Skin epidermis (tissue), 12 donors: ENCODE data around the gene UBLCP1.
"Not testable (repeated sequence)": the region's sequence is repeated elsewhere in the genome, so short reads cannot be mapped to it uniquely, and the experiment has no call there.

Source experiments
- H3K27ac ChIP-seq, 21 experiments: fragments of 200-600 bp; sonication (generic) in 11 of 21; one replicate each; pipeline ENCODE4 v1.5.0; 2020; ENCODE audit warnings: mild to moderate bottlenecking in 3 of 21, inconsistent platforms in 2 of 21, moderate library complexity in 2 of 21
- H3K4me3 ChIP-seq, 7 experiments: fragments of 200-600 bp; sonication (generic) in 2 of 7; one replicate each; pipeline ENCODE4 v1.5.0; 2020; ENCODE audit warnings: inconsistent platforms in 2 of 7, mild to moderate bottlenecking in 2 of 7, moderate library complexity in 1 of 7

The UBLCP1 gene

GRCh38 chr5:159244163-159244562, 18.9 kb upstream of the UBLCP1 start:
- Histone ChIP-seq H3K27ac (no peak overlapping the region), H3K4me3 (no peak overlapping the region)

GRCh38 chr5:159244890-159245289, 18.2 kb upstream of the UBLCP1 start:
- no peak overlapping the region for H3K27ac ChIP-seq

GRCh38 chr5:159249158-159249557, 13.9 kb upstream of the UBLCP1 start:
- Histone ChIP-seq H3K4me3 (no peak overlapping the region), H3K27ac (no peak overlapping the region)

More at GRCh38 chr5:159244890-159245289, 18.2 kb upstream of the UBLCP1 start:
- H3K4me3 ChIP-seq, result no peak overlapping the region

GRCh38 chr5:159252195-159252594, 10.9 kb upstream of the UBLCP1 start:
- H3K27ac ChIP-seq, result no peak overlapping the region
- H3K4me3 ChIP-seq, result no peak overlapping the region

- no peak overlapping the region for H3K4me3 ChIP-seq
- no peak overlapping the region for H3K27ac ChIP-seq
Observed at GRCh38 chr5:159257007-159257406, 6.1 kb upstream of the UBLCP1 start.

GRCh38 chr5:159257629-159258283, 5.3 kb upstream of the UBLCP1 start:
- H3K27ac ChIP-seq, result no peak overlapping the region
- H3K4me3 ChIP-seq, result no peak overlapping the region

- Histone ChIP-seq H3K27ac (no peak overlapping the region), H3K4me3 (no peak overlapping the region)
Observed at GRCh38 chr5:159258361-159258760, 4.7 kb upstream of the UBLCP1 start.

GRCh38 chr5:159260212-159260611, 2.9 kb upstream of the UBLCP1 start:
- not testable (repeated sequence) for H3K27ac ChIP-seq, H3K4me3 ChIP-seq

- Histone ChIP-seq H3K27ac (peak overlapping the region; percentile 39 to 96 (median 93)), H3K4me3 (peak overlapping the region; percentile 61 to 94 (median 87))
Observed at GRCh38 chr5:159262472-159262858, 625 bp upstream of the UBLCP1 start.

- Histone ChIP-seq H3K27ac (peak overlapping the region; percentile 39 to 96 (median 93)), H3K4me3 (peak overlapping the region; percentile 61 to 94 (median 87))
Observed at GRCh38 chr5:159263569-159263905, 447 bp downstream of the UBLCP1 start.

- not testable (repeated sequence) for H3K4me3 ChIP-seq, H3K27ac ChIP-seq
Observed at GRCh38 chr5:159266764-159267163, 3.7 kb downstream of the UBLCP1 start.

GRCh38 chr5:159269723-159270122, 6.6 kb downstream of the UBLCP1 start:
- Histone ChIP-seq H3K27ac (no peak overlapping the region), H3K4me3 (no peak overlapping the region)

GRCh38 chr5:159273923-159274322, 10.8 kb downstream of the UBLCP1 start:
- Histone ChIP-seq H3K27ac (no peak overlapping the region), H3K4me3 (no peak overlapping the region)

- Histone ChIP-seq H3K27ac (no peak overlapping the region), H3K4me3 (no peak overlapping the region)
Observed at GRCh38 chr5:159274676-159275075, 11.6 kb downstream of the UBLCP1 start.

GRCh38 chr5:159286420-159287035, 23.4 kb downstream of the UBLCP1 start:
- no peak overlapping the region for H3K27ac ChIP-seq
- H3K4me3 ChIP-seq, result no peak overlapping the region

GRCh38 chr5:159290741-159291140, 27.7 kb downstream of the UBLCP1 start:
- H3K4me3 ChIP-seq, result no peak overlapping the region
- no peak overlapping the region for H3K27ac ChIP-seq

GRCh38 chr5:159294921-159295320, 31.8 kb downstream of the UBLCP1 start:
- no peak overlapping the region for H3K27ac ChIP-seq
- H3K4me3 ChIP-seq, result no peak overlapping the region

GRCh38 chr5:159297300-159297699, 34.2 kb downstream of the UBLCP1 start:
- not testable (repeated sequence) for H3K4me3 ChIP-seq, H3K27ac ChIP-seq

- Histone ChIP-seq H3K4me3 (no peak overlapping the region), H3K27ac (no peak overlapping the region)
Observed at GRCh38 chr5:159301466-159301865, 38.4 kb downstream of the UBLCP1 start.

- not testable (repeated sequence) for H3K4me3 ChIP-seq, H3K27ac ChIP-seq
Observed at GRCh38 chr5:159301929-159302860, 39.1 kb downstream of the UBLCP1 start.

- Histone ChIP-seq H3K27ac (no peak overlapping the region), H3K4me3 (no peak overlapping the region)
Observed at GRCh38 chr5:159303286-159303685, 40.2 kb downstream of the UBLCP1 start.
